OCI-LY1 (cell line): ENCODE measurements around the gene BRD3.

Experiments
- EZH2 ChIP-seq: fragments of 200-600 bp; sonication (generic), shearing (Covaris generic); IDR thresholded peaks from 2 replicates; pipeline ENCODE4 v1.8.0; 2017; ENCODE audit warnings: borderline replicate concordance, mixed run types, mild to moderate bottlenecking, antibody characterized with exemption, low read length, moderate library complexity, mixed read lengths
- TF ChIP-seq, protein P1 (sequence below): fragments of 200-600 bp; sonication (generic), shearing (Covaris generic); IDR thresholded peaks from 2 replicates; pipeline ENCODE4 v1.5.1; 2017; ENCODE audit warnings: mild to moderate bottlenecking, antibody characterized with exemption, low read length, moderate library complexity, mixed read lengths

DNA sequence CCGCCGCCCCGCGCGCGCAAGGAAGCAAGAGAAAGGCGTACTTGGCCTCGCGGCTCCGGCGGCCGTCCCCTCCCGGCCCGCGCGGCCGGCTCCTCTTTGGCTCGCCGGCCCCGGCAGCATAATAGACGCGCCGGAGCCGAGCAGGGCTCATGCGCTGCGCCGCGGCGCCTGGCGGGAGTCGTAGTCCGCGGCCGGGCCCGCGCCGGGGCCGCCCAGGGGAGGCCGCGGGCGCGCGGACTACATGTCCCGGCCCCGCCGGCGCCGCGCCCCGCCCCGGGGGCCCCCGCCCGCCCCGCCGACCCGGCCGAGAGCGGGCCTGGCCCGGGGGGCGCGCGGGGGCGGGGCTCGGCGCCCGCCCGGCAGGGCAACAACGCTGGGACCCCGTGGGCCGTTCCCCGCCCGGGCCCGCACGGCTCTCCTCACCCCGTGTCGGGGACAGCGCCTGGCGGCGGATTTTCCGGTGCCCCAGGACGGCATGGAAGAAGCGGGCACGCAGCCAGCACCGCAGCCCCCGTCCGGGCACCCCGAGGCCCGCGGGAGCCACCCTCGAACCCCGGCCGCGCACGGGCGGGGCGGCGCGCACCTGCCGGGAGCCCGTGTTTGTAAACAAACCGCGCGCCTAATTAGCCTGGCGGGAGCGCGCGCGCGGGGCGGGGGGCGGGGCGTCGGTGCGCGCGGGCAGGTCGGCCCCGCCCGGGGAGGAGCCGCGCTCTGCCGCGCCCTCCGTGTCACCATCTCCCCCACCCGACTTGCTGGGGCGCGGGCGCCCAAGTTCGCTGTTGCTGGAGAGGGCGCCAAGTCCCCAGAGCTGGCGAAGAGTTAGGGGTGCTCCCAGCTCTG lies at the start of gene BRD3:
- TF ChIP-seq, protein P1, sequence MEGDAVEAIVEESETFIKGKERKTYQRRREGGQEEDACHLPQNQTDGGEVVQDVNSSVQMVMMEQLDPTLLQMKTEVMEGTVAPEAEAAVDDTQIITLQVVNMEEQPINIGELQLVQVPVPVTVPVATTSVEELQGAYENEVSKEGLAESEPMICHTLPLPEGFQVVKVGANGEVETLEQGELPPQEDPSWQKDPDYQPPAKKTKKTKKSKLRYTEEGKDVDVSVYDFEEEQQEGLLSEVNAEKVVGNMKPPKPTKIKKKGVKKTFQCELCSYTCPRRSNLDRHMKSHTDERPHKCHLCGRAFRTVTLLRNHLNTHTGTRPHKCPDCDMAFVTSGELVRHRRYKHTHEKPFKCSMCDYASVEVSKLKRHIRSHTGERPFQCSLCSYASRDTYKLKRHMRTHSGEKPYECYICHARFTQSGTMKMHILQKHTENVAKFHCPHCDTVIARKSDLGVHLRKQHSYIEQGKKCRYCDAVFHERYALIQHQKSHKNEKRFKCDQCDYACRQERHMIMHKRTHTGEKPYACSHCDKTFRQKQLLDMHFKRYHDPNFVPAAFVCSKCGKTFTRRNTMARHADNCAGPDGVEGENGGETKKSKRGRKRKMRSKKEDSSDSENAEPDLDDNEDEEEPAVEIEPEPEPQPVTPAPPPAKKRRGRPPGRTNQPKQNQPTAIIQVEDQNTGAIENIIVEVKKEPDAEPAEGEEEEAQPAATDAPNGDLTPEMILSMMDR, result no peak
- TF ChIP-seq EZH2, result no peak
